Measurements from ENCODE around the gene GJB6.

- no peak for TF ChIP-seq CTCF (IDR thresholded peaks at IDR 0.05)
- no peak for TF ChIP-seq POLR2A (IDR thresholded peaks at IDR 0.05)
Observed at GRCh38 chr13:20209948-20210347, 22.2 kb downstream of the GJB6 start.
